GM12892 (cell line): ENCODE results near the gene PPP2R2D.

Experiments used
- POLR2A ChIP-seq: IDR thresholded peaks from 2 replicates; pipeline ENCODE4 v1.6.1; 2011; ENCODE audit warnings: low read depth, low read length, control low read depth
- POLR2AphosphoS5 ChIP-seq: IDR thresholded peaks from 2 replicates; pipeline ENCODE4 v1.6.1; 2011; ENCODE audit warnings: low read depth, low read length, control low read depth

DNA sequence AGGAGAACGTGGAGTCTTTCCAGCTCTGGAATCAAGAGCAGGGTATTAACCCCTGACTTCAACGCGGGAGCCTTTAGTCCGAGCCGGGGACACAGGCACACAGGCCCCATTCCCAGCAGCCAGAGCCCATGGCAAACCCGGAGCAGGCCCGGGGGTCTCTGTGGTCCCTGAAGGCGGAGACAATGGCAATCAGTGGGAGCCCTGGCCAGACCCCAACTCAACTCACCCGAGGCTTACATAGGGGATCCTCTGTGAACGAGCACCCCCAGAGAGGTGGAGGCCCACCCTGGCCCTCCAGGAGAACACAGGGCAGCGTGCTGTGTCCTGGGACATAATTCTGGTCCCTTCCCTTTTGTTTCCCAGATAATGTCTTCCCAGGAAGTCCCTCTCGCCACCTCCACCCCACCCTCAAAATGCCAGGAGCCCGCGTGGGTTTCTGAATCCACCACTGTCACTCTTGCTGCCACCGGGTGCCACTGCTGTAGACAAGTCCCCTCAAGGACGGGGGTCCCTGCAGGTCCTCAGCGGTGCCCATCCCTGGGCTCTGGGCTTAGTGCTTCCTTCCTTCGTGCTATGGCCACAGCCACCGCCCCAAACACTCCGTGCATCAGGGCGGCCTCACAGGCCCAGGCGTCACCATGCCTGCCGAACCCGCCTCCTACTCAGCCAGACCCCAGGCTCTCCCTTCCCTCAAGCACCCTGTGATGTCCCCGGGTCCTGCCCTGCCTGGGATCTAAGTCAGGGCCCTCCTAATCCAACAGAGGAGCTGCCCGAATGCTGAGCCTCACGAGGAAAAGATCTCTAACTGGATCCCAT lies 28.6 kb upstream of the PPP2R2D start:
- no peak for TF ChIP-seq POLR2A
- no peak for TF ChIP-seq POLR2AphosphoS5
